Muscle layer of duodenum (tissue), 2 donors: ENCODE measurements around the gene NUAK2.
A peak's percentile ranks its signal among the peaks of the same experiment; 100 is the strongest.

Source experiments
- H3K27ac ChIP-seq: one replicate; pipeline ENCODE4 v1.7.0; 2013; ENCODE audit warnings: mild to moderate bottlenecking, low read length
- H3K27me3 ChIP-seq: one replicate; pipeline ENCODE4 v1.7.0; 2013; ENCODE audit warnings: low read depth, mild to moderate bottlenecking, control low read depth, low read length
- H3K36me3 ChIP-seq, 2 donors: one replicate each; pipeline ENCODE4 v1.7.0; 2013; ENCODE audit warnings: low read length in 2 of 2, control low read depth in 1 of 2, mild to moderate bottlenecking in 1 of 2; ENCODE audit not compliant: insufficient read depth in 2 of 2, control insufficient read depth in 1 of 2
- H3K4me1 ChIP-seq, 2 donors: one replicate each; pipeline ENCODE4 v1.7.0; 2013; ENCODE audit warnings: low read length in 2 of 2, mild to moderate bottlenecking in 2 of 2, control low read depth in 1 of 2, moderate library complexity in 1 of 2; ENCODE audit not compliant: insufficient read depth in 2 of 2, control insufficient read depth in 1 of 2
- H3K4me3 ChIP-seq, 2 donors: one replicate each; pipeline ENCODE4 v1.7.0; 2013; ENCODE audit warnings: low read length in 2 of 2, low read depth in 1 of 2, mild to moderate bottlenecking in 1 of 2
- H3K9me3 ChIP-seq, 2 donors: one replicate each; pipeline ENCODE4 v1.7.0; 2013; ENCODE audit warnings: low read length in 2 of 2, control low read depth in 1 of 2, mild to moderate bottlenecking in 1 of 2; ENCODE audit not compliant: control insufficient read depth in 1 of 2
- donor health status: healthy.

The NUAK2 gene

GRCh38 chr1:205316161-205316566 lies 5.4 kb downstream of the NUAK2 start:
- no peaks in the 10 kb centered on the region for H3K27me3 ChIP-seq
- no peaks in the 10 kb centered on the region for H3K9me3 ChIP-seq
- no peak overlapping the region for H3K4me3 ChIP-seq
- H3K36me3 ChIP-seq = peaks cover 0 to 3% of the 10 kb centered on the region in 2 donors
- H3K4me1 ChIP-seq = peaks cover 8 to 29% of the 10 kb centered on the region in 2 donors
- peak overlapping the region; percentile 22 for H3K27ac ChIP-seq

- Histone ChIP-seq H3K4me3 (no peak overlapping the region), H3K9me3 (no peaks in the 10 kb centered on the region), H3K4me1 (peaks cover 8 to 29% of the 10 kb centered on the region in 2 donors), H3K36me3 (peaks cover 2 to 9% of the 10 kb centered on the region in 2 donors), H3K27me3 (no peaks in the 10 kb centered on the region), H3K27ac (peak overlapping the region; percentile 80)
Observed at GRCh38 chr1:205315008-205315618, 6.4 kb downstream of the NUAK2 start.

GRCh38 chr1:205313563-205314308 lies 7.8 kb downstream of the NUAK2 start:
- peak overlapping the region; percentile 80 for H3K27ac ChIP-seq
- no peaks in the 10 kb centered on the region for H3K9me3 ChIP-seq
- no peaks in the 10 kb centered on the region for H3K27me3 ChIP-seq
- H3K4me3 ChIP-seq = peak overlapping the region in 1 of 2 donors; percentile 25
- H3K4me1 ChIP-seq = peaks cover 8 to 17% of the 10 kb centered on the region in 2 donors
- peaks cover 5 to 11% of the 10 kb centered on the region in 2 donors for H3K36me3 ChIP-seq

- H3K27me3 ChIP-seq = no peaks in the 10 kb centered on the region
- peaks cover 8 to 11% of the 10 kb centered on the region in 2 donors for H3K4me1 ChIP-seq
- no peaks in the 10 kb centered on the region for H3K9me3 ChIP-seq
- H3K27ac ChIP-seq = peak overlapping the region; percentile 80
- peaks cover 12 to 19% of the 10 kb centered on the region in 2 donors for H3K36me3 ChIP-seq
- H3K4me3 ChIP-seq = peak overlapping the region in 1 of 2 donors; percentile 25
Observed at GRCh38 chr1:205312866-205313562, 8.5 kb downstream of the NUAK2 start.

GRCh38 chr1:205310976-205311704 lies 10.4 kb downstream of the NUAK2 start:
- no peak overlapping the region for H3K4me3 ChIP-seq
- peak overlapping the region; percentile 42 for H3K27ac ChIP-seq
- peaks cover 0 to 2% of the 10 kb centered on the region in 2 donors for H3K4me1 ChIP-seq
- no peaks in the 10 kb centered on the region for H3K9me3 ChIP-seq
- peaks cover 21 to 30% of the 10 kb centered on the region in 2 donors for H3K36me3 ChIP-seq
- no peaks in the 10 kb centered on the region for H3K27me3 ChIP-seq

- H3K27ac ChIP-seq = no peak overlapping the region
- H3K4me1 ChIP-seq = no peaks in the 10 kb centered on the region
- H3K36me3 ChIP-seq = peaks cover 21 to 37% of the 10 kb centered on the region in 2 donors
- no peaks in the 10 kb centered on the region for H3K27me3 ChIP-seq
- no peaks in the 10 kb centered on the region for H3K9me3 ChIP-seq
- no peak overlapping the region for H3K4me3 ChIP-seq
Observed at GRCh38 chr1:205309741-205310140, 11.8 kb downstream of the NUAK2 start.

- peak overlapping the region; percentile 39 for H3K27ac ChIP-seq
- H3K4me1 ChIP-seq = peaks cover 0 to 2% of the 10 kb centered on the region in 2 donors
- peaks cover 43 to 45% of the 10 kb centered on the region in 2 donors for H3K36me3 ChIP-seq
- no peaks in the 10 kb centered on the region for H3K9me3 ChIP-seq
- H3K27me3 ChIP-seq = no peaks in the 10 kb centered on the region
- H3K4me3 ChIP-seq = no peak overlapping the region
Observed at GRCh38 chr1:205306929-205307566, 14.5 kb downstream of the NUAK2 start.

- Histone ChIP-seq H3K27me3 (no peaks in the 10 kb centered on the region), H3K27ac (no peak overlapping the region), H3K4me1 (peaks cover 0 to 12% of the 10 kb centered on the region in 2 donors), H3K36me3 (peaks cover 36 to 42% of the 10 kb centered on the region in 2 donors), H3K9me3 (no peaks in the 10 kb centered on the region), H3K4me3 (no peak overlapping the region)
Observed at GRCh38 chr1:205304695-205305070, 16.9 kb downstream of the NUAK2 start.

GRCh38 chr1:205304046-205304694 lies 17.4 kb downstream of the NUAK2 start:
- Histone ChIP-seq H3K27me3 (no peaks in the 10 kb centered on the region), H3K4me3 (no peak overlapping the region), H3K36me3 (peaks cover 36 to 42% of the 10 kb centered on the region in 2 donors), H3K4me1 (peaks cover 0 to 12% of the 10 kb centered on the region in 2 donors), H3K27ac (no peak overlapping the region), H3K9me3 (no peaks in the 10 kb centered on the region)

GRCh38 chr1:205303247-205303888 lies 18.2 kb downstream of the NUAK2 start:
- Histone ChIP-seq H3K27ac (no peak overlapping the region), H3K36me3 (peaks cover 30 to 37% of the 10 kb centered on the region in 2 donors), H3K9me3 (no peaks in the 10 kb centered on the region)

More at GRCh38 chr1:205303247-205303888, 18.2 kb downstream of the NUAK2 start:
- Histone ChIP-seq H3K27me3 (no peaks in the 10 kb centered on the region), H3K4me3 (no peak overlapping the region), H3K4me1 (peaks cover 0 to 15% of the 10 kb centered on the region in 2 donors)
